Jurkat, Clone E6-1 (cell line): ENCODE results near the gene SOCS6.

Source experiments
- DNase-seq: peaks from one replicate; pipeline ENCODE4 v3.0.0-alpha.2; 2011; ENCODE audit warnings: low read depth, low spot score
- H3K4me3 ChIP-seq: 2 replicates; pipeline ENCODE4 v1.5.1; 2011; ENCODE audit warnings: mild to moderate bottlenecking, low read length, control low read depth, moderate library complexity

The SOCS6 gene

GRCh38 chr18:70284976-70285620 is 3.7 kb upstream of the SOCS6 start:
- no peak for DNase-seq

GRCh38 chr18:70287731-70288130 is 1.1 kb upstream of the SOCS6 start:
- no peak overlapping the region for H3K4me3 ChIP-seq
- DNase-seq, result no peak

More at GRCh38 chr18:70284976-70285620, 3.7 kb upstream of the SOCS6 start:
- no peak overlapping the region for H3K4me3 ChIP-seq

- no peak for DNase-seq
- peak overlapping the region; percentile 22 for H3K4me3 ChIP-seq
Observed at GRCh38 chr18:70288171-70288850, 534 bp upstream of the SOCS6 start.

- DNase-seq, result no peak
- H3K4me3 ChIP-seq, result peak overlapping the region; percentile 53
Observed at GRCh38 chr18:70289351-70290312, 787 bp downstream of the SOCS6 start.

- no peak for DNase-seq
- no peak overlapping the region for H3K4me3 ChIP-seq
Observed at GRCh38 chr18:70290482-70291294, 1.8 kb downstream of the SOCS6 start.

- no peak for DNase-seq
- no peak overlapping the region for H3K4me3 ChIP-seq
Observed at GRCh38 chr18:70291295-70291574, 2.4 kb downstream of the SOCS6 start.

- peak; percentile 80 for DNase-seq
- H3K4me3 ChIP-seq, result no peak overlapping the region
Observed at GRCh38 chr18:70292628-70293027, 3.8 kb downstream of the SOCS6 start.

GRCh38 chr18:70293166-70293565 is 4.3 kb downstream of the SOCS6 start:
- H3K4me3 ChIP-seq, result no peak overlapping the region
- no peak for DNase-seq

- DNase-seq, result no peak
- no peak overlapping the region for H3K4me3 ChIP-seq
Observed at GRCh38 chr18:70294471-70295191, 5.8 kb downstream of the SOCS6 start.

GRCh38 chr18:70295192-70296188 is 6.6 kb downstream of the SOCS6 start:
- H3K4me3 ChIP-seq, result no peak overlapping the region
- DNase-seq, result no peak

GRCh38 chr18:70296289-70296688 is 7.4 kb downstream of the SOCS6 start:
- no peak for DNase-seq
- no peak overlapping the region for H3K4me3 ChIP-seq

- H3K4me3 ChIP-seq, result no peak overlapping the region
- DNase-seq, result no peak
Observed at GRCh38 chr18:70296781-70297180, 7.9 kb downstream of the SOCS6 start.

- no peak for DNase-seq
- H3K4me3 ChIP-seq, result no peak overlapping the region
Observed at GRCh38 chr18:70299393-70299792, 10.5 kb downstream of the SOCS6 start.

- no peak for DNase-seq
- H3K4me3 ChIP-seq, result no peak overlapping the region
Observed at GRCh38 chr18:70301667-70302066, 12.8 kb downstream of the SOCS6 start.

- DNase-seq, result no peak
Observed at GRCh38 chr18:70308555-70309294, 19.9 kb downstream of the SOCS6 start.

GRCh38 chr18:70310560-70311320 is 21.9 kb downstream of the SOCS6 start:
- no peak overlapping the region for H3K4me3 ChIP-seq
- no peak for DNase-seq

More at GRCh38 chr18:70308555-70309294, 19.9 kb downstream of the SOCS6 start:
- no peak overlapping the region for H3K4me3 ChIP-seq
